Stomach (tissue), 4 donors: ENCODE results near the gene VDAC2.

Experiments
- CTCF ChIP-seq, 7 experiments: fragments of 450-650 bp in 4 of 7; fragments of 200-600 bp in 3 of 7; sonication (generic) in 3 of 7; IDR thresholded peaks; one replicate each; pipeline ENCODE4 v1.5.1; 2016 to 2019; ENCODE audit warnings: antibody characterized with exemption in 7 of 7, control low read depth in 2 of 7, mild to moderate bottlenecking in 1 of 7
- POLR2A ChIP-seq, 4 donors: fragments of 450-650 bp; IDR thresholded peaks; one replicate each; pipeline ENCODE4 v1.6.1; 2016; ENCODE audit warnings: antibody characterized with exemption in 4 of 4, control low read depth in 2 of 4, mild to moderate bottlenecking in 1 of 4, moderate library complexity in 1 of 4

GRCh38 chr10:75181073-75181472, 29.5 kb upstream of the VDAC2 start:
- no peak for TF ChIP-seq CTCF (IDR thresholded peaks at IDR 0.05)
- no peak for TF ChIP-seq POLR2A (IDR thresholded peaks at IDR 0.05)
